Adrenal gland (tissue), 12 donors: ENCODE results near the gene MAX. TPM values are rescaled to one million over a fixed set of nuclear protein-coding genes. Genes with fewer than 3 reads are reported as not detected.

Experiments used
- DNase-seq, 7 donors: peaks; one replicate each; pipeline ENCODE4 v3.0.0-alpha.2; 2019 to 2020
- H3K27ac ChIP-seq, 5 donors: fragments of 200-600 bp; sonication (generic) in 4 of 5; 1 replicate in 3 of 5; 2 replicates in 2 of 5; pipeline versions ENCODE4 v1.5.1 to v1.8.0; 2016 to 2020; ENCODE audit warnings: mild to moderate bottlenecking in 1 of 5
- H3K27me3 ChIP-seq: fragments of 200-600 bp; 2 replicates; pipeline ENCODE4 v1.8.0; 2021
- H3K36me3 ChIP-seq, 2 donors: fragments of 200-600 bp; replicated peaks in 1 of 2; 1 replicate in 1 of 2; 2 replicates in 1 of 2; pipeline versions ENCODE4 v1.5.1 to v1.8.0; 2018 to 2022
- H3K4me1 ChIP-seq, 2 donors: fragments of 200-600 bp; replicated peaks in 1 of 2; 1 replicate in 1 of 2; 2 replicates in 1 of 2; pipeline versions ENCODE4 v1.5.1 to v1.8.0; 2018 to 2021
- H3K4me3 ChIP-seq, 4 donors: fragments of 200-600 bp; sonication (generic) in 3 of 4; one replicate each; pipeline ENCODE4 v1.5.1; 2016 to 2018
- H3K9me3 ChIP-seq, 3 donors: fragments of 200-600 bp; sonication (generic) in 1 of 3; replicated peaks in 1 of 3; 1 replicate in 2 of 3; 2 replicates in 1 of 3; pipeline versions ENCODE4 v1.5.1 to v1.8.0; 2016 to 2021
- CTCF ChIP-seq, 6 experiments: fragments of 450-650 bp in 4 of 6; fragments of 200-600 bp in 2 of 6; sonication (generic) in 1 of 6; IDR thresholded peaks; 1 replicate in 5 of 6; 2 replicates in 1 of 6; pipeline versions ENCODE4 v1.5.1 to v1.8.0; 2016 to 2021; ENCODE audit warnings: antibody characterized with exemption in 6 of 6, mild to moderate bottlenecking in 2 of 6, moderate library complexity in 1 of 6
- POLR2A ChIP-seq, 2 donors: fragments of 450-650 bp; IDR thresholded peaks; one replicate each; pipeline ENCODE4 v1.6.1; 2017; ENCODE audit warnings: antibody characterized with exemption in 2 of 2, mild to moderate bottlenecking in 2 of 2, moderate library complexity in 1 of 2
- WGBS, 4 donors: extraction: QIAGEN DNeasy Blood & Tissue Kit in 2 of 4; methylation state at CpG; one replicate each; pipeline versions ENCODE4 v1.1.5 to v1.1.7; 2013 to 2017; 5-methylcytosine and 5-hydroxymethylcytosine counted together
- intact Hi-C, 2 donors: fragments of 100-400 bp; cut with DNase I; formaldehyde crosslinking; loops; one replicate each; pipeline versions ENCODE4 v1.14.1 to v1.15.0; 2022 to 2023
- polyA plus RNA-seq, 3 donors: library from polyadenylated mRNA; stranded (reverse); fragments of 200-250 nt in 2 of 3; fragments of 350-450 nt in 1 of 3; fragmentation: Illumina TruSeq in 1 of 3; extraction: RNeasy Lipid Tissue Mini Kit (QIAGEN cat#74804) in 1 of 3; gene quantifications; one replicate each; pipeline ENCODE4 v1.2.3, GENCODE V29; 2013 to 2014
- total RNA-seq, 9 donors: library from RNA; depleted of rRNA in 4 of 9; stranded (reverse); fragments of >200 nt in 4 of 9; fragments of 120-200 nt in 1 of 9; fragmentation: NEBNext Ultra II Directional in 1 of 9; extraction: Animal tissue kit (Norgen Biotek cat#: 25700) in 1 of 9; gene quantifications; one replicate each; pipeline versions ENCODE4 v1.1.0 to v1.2.4, GENCODE V29; 2013 to 2023
- donor health status: healthy with polysubstance abuse.
- donor health status: Bipolar disorder and iron deficiency.
- donor health status: DM: yes; HTN: yes; CAD: no.
- donor health status: DM: no; HTN: no; CAD: no.
- donor health status: DM: no; HTN: no; CAD: no.
- donor health status: DM: yes; HTN: yes; CAD: no.

The MAX gene
- total and polyA plus RNA-seq, 12 donors: 31.5 to 114 (median 55.2) TPM

GRCh38 chr14:65075628-65076325, 26.5 kb downstream of the MAX start:
- no peaks in the 10 kb centered on the region for H3K9me3 ChIP-seq
- peak in 2 of 7 donors; percentile 28 to 46 for DNase-seq
- H3K4me3 ChIP-seq: no peak overlapping the region
- H3K27ac ChIP-seq: peak overlapping the region in 1 of 5 donors; percentile 55
- peaks cover 0 to 31% of the 10 kb centered on the region in 2 donors for H3K36me3 ChIP-seq
- intact Hi-C loops: no loop called here
- peaks cover 11 to 30% of the 10 kb centered on the region in 2 donors for H3K4me1 ChIP-seq
- 77 to 89% (median 88%) methylated on average over 17 of the region's 17 CpGs for WGBS, 4 donors
- TF ChIP-seq CTCF (IDR thresholded peaks at IDR 0.05): no peak
- no peak for TF ChIP-seq POLR2A (IDR thresholded peaks at IDR 0.05)
- H3K27me3 ChIP-seq: no peaks in the 10 kb centered on the region

- Histone ChIP-seq H3K27ac (peak overlapping the region in 3 of 5 donors; percentile 21 to 61 (median 55)), H3K36me3 (peaks cover 0 to 31% of the 10 kb centered on the region in 2 donors), H3K4me1 (peaks cover 13 to 35% of the 10 kb centered on the region in 2 donors)
Observed at GRCh38 chr14:65074449-65075150, 27.7 kb downstream of the MAX start.

GRCh38 chr14:65073605-65074201, 28.6 kb downstream of the MAX start:
- H3K36me3 ChIP-seq: peaks cover 0 to 31% of the 10 kb centered on the region in 2 donors
- peak overlapping the region in 2 of 5 donors; percentile 55 to 58 for H3K27ac ChIP-seq
- 85 to 92% (median 87%) methylated on average over 2 to 4 of the region's 4 CpGs for WGBS, 4 donors

More at GRCh38 chr14:65074449-65075150, 27.7 kb downstream of the MAX start:
- intact Hi-C loops: no loop called here
- no peaks in the 10 kb centered on the region for H3K27me3 ChIP-seq
- peak in 1 of 7 donors; percentile 25 for DNase-seq
- H3K4me3 ChIP-seq: no peak overlapping the region
- TF ChIP-seq CTCF (IDR thresholded peaks at IDR 0.05) (no peak), POLR2A (IDR thresholded peaks at IDR 0.05) (no peak)
- H3K9me3 ChIP-seq: no peaks in the 10 kb centered on the region
- 23 to 34% (median 29%) methylated on average over 3 of the region's 3 CpGs for WGBS, 4 donors

More at GRCh38 chr14:65073605-65074201, 28.6 kb downstream of the MAX start:
- intact Hi-C loops: no loop called here
- H3K27me3 ChIP-seq: no peaks in the 10 kb centered on the region
- TF ChIP-seq POLR2A (IDR thresholded peaks at IDR 0.05): no peak
- no peak for TF ChIP-seq CTCF (IDR thresholded peaks at IDR 0.05)
- H3K9me3 ChIP-seq: no peaks in the 10 kb centered on the region
- DNase-seq: no peak
- peaks cover 13 to 31% of the 10 kb centered on the region in 2 donors for H3K4me1 ChIP-seq
- H3K4me3 ChIP-seq: no peak overlapping the region
